GM12865 (cell line): Measurements from ENCODE around the gene KCNJ6.
A peak's percentile ranks its signal among the peaks of the same experiment; 100 is the strongest.

Source experiments
- DNase-seq: peaks from one replicate; pipeline ENCODE4 v3.0.0; 2010; ENCODE audit warnings: low read depth
- H3K4me3 ChIP-seq: 2 replicates; pipeline ENCODE4 v1.5.1; 2011; ENCODE audit warnings: mild to moderate bottlenecking, low read depth, low read length, control low read depth
- TF ChIP-seq, protein P1 (sequence below): IDR thresholded peaks from 2 replicates; pipeline ENCODE4 v1.5.1; 2011; ENCODE audit warnings: low read length, control low read depth, low read depth, inconsistent platforms; ENCODE audit not compliant: insufficient read depth; ENCODE audit errors: missing control alignments

KCNJ6 gene

DNA sequence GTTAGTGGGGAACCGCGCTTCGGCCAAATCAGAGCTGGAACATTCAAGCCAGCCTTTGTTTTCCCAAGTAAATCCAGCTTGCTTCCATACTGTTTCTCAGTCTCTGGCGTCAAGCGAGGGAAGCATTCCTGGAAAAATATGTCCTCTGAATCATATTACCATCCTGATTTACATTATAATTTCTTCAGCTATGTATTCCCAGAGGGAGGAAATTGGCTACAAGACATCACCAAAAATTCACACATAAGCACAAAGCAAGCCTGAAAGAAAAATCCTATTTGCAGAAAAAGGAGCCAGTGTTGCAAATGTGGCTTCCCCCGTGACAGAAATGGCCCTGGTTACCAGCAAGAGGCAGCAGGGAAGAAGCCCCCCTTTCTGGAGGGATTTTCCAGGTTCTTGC lies 233.3 kb downstream of the KCNJ6 start:
- TF ChIP-seq, protein P1, sequence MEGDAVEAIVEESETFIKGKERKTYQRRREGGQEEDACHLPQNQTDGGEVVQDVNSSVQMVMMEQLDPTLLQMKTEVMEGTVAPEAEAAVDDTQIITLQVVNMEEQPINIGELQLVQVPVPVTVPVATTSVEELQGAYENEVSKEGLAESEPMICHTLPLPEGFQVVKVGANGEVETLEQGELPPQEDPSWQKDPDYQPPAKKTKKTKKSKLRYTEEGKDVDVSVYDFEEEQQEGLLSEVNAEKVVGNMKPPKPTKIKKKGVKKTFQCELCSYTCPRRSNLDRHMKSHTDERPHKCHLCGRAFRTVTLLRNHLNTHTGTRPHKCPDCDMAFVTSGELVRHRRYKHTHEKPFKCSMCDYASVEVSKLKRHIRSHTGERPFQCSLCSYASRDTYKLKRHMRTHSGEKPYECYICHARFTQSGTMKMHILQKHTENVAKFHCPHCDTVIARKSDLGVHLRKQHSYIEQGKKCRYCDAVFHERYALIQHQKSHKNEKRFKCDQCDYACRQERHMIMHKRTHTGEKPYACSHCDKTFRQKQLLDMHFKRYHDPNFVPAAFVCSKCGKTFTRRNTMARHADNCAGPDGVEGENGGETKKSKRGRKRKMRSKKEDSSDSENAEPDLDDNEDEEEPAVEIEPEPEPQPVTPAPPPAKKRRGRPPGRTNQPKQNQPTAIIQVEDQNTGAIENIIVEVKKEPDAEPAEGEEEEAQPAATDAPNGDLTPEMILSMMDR, result no peak
- no peak overlapping the region for H3K4me3 ChIP-seq
- no peak for DNase-seq

DNA sequence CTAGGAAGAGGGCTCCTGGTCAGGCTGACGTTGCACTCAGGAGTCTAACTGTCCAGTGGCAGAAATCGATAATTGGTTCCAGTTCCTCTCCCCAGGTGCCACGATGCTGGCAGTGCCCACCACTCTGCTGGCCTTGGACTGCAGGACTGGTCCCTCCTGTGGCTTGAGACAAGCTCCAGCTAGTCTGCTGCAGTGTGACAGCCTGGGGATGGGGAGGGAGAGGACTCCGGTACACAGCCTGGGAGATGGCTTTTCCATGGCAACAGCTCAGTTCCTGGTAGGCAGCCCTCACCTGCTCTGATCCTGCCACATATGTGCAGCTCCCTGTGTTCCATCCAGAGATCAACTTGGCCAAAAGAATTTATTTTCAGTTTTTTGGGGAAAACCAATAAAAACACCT lies 239.3 kb downstream of the KCNJ6 start:
- H3K4me3 ChIP-seq, result no peak overlapping the region
- TF ChIP-seq, protein P1, result no peak
- no peak for DNase-seq

DNA sequence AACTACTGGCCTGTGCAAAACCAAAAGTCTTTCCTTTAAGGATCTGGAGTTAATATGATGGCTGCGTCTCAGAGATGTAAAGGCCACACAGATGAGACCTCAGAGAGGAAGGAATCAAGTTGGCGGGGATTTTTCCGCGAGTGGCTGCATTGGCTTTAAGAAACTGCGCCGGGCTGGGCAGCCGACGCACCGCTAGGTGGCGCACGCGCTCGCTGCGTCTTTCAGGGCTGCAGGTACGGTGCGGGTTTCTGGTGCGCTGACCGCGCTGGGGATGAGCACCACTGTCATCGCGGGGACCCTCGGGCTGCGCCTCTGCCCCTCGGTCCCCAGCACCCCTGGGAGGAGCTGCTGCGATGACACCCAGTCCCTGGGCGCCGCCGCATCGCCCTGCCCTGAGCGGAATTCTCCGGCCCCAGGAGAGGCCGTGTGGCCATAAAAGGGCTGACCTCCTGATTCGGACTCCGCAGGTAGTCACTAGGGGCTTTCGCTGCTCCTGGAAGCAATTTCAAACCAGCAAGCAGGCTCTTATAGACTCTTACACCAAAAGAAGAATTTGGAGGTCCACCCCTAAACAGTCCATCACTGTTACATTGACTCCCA lies 241.0 kb downstream of the KCNJ6 start:
- TF ChIP-seq, protein P1, result peak; percentile 93
- H3K4me3 ChIP-seq, result no peak overlapping the region
- peak; percentile 70 for DNase-seq

DNA sequence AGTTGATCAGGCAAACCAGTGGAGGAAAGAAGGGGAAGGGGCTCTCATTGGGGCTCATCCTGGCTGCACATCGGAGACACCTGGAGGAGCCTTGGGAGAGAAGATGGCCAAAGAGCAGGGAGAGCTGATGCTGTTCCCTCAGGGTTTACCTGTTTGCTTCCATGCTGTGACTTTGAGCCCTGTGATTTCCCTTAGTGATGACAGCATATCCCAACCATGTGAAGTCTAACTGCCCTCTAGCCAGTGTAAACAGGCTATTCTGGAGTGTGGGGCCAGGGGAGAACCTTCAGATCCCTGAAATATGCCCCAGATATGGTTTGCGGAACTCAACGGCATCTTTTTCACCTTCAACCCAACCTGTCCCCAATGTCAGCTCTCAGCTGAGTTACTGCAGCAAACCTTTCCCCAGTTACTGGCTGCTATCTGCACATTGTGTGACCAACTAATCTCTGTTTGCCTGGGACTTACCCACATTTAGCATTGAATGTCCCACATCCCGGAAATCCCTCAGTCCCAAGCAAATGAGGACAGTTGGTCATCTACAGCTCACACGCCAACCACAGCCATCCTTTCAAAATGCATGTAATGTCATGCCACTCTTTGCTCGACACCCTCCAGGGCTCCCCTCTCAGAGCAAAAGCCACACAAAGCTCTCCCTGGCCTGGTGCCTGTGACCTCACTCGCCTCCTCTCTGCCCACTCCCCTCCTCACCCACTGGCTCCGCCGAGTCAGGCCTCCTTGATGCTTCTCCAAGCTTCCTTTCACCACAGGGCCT lies 242.3 kb downstream of the KCNJ6 start:
- peak; percentile 22 for DNase-seq
- no peak overlapping the region for H3K4me3 ChIP-seq
- TF ChIP-seq, protein P1, result no peak

DNA sequence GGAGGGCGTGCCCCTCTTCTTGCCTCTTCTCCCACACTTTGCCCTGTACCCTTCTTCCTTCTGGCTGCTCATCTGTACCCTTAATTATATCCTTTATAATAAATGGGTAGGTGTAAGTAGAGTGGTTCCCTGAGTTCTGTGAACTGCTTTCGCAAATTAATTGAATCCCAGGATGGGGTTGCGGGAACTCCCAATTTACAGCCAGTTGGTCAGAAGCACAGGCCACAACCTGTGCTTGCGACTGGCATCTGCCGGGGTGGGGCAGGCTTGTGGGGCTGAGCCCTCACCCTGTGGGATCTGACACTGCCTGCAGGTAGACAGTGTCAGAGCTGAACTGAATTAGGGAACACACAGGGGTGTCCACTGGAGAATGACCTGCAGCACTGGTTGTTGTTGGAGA lies 244.9 kb downstream of the KCNJ6 start:
- TF ChIP-seq, protein P1, result no peak
- H3K4me3 ChIP-seq, result no peak overlapping the region
- no peak for DNase-seq

DNA sequence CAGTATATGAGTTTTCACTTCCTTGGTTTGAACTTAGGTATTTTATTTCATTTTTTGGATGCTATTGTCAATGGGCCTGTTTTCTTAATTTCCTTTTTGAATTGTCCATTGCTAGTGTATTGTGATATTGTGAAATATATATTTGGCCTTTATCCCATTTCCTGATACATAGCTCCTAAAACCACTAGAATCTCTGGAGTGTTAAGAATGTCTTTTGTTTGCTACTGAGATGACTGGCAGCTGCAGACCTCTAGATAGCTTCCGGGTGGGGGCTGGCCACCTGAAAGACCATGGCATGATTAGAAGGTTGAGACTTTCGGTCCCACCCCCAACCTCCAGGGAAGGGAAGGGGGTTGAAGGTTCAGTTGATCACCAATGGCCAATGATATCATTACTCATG lies 245.4 kb downstream of the KCNJ6 start:
- DNase-seq, result no peak
- H3K4me3 ChIP-seq, result no peak overlapping the region
- TF ChIP-seq, protein P1, result no peak
